CD1c-positive myeloid dendritic cell (primary cell): Measurements from ENCODE around the gene ROPN1.

Source experiments
- DNase-seq: peaks from one replicate; pipeline ENCODE4 v3.0.0-alpha.2; 2016; ENCODE audit errors: extremely low spot score

The ROPN1 gene

DNA sequence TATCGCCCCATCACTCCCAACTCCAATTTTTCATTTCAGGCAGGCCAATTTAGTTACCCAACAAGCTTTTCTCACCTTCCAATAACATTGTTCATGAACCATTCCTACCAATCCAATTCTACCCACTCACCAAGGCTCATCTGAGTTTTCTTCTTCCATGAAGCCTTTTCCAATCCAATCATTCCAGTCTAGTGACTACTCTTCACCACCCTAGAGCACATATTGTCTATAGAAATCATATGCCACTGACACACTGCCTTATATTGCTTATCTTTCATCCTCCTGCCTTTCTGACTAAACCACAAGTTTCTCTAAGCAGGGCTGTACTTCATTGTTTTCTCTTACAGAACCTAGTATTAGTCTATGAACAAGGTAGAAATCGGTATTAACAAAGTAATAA, 42.3 kb downstream of the ROPN1 start:
- no peak for DNase-seq

- DNase-seq, result no peak
Observed at GRCh38 chr3:123948449-123948848, 43.5 kb downstream of the ROPN1 start.

- DNase-seq, result no peak
Observed at GRCh38 chr3:123947482-123947881, 44.4 kb downstream of the ROPN1 start.

DNA sequence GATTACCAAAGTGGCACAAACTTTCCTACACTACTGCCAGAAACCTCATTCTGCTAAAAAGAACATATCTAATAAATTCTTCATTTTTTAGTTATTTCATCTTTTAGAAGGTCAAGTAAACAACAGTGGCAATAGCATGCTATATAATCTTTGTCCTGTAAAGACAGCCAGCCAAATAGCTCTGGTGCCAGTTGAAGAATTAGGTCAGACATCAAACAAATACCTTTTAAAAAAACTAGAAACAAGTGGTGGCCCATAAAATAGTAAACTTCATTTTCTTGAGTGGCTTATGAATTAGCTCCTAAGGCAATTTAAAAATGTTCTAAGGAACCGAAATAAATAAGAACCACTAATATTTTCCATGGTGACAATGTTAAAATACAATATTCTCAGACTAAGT, 50.4 kb downstream of the ROPN1 start:
- no peak for DNase-seq

GRCh38 chr3:123941121-123941520, 50.8 kb downstream of the ROPN1 start:
- DNase-seq, result no peak

GRCh38 chr3:123939706-123940105, 52.2 kb downstream of the ROPN1 start:
- DNase-seq, result no peak

DNA sequence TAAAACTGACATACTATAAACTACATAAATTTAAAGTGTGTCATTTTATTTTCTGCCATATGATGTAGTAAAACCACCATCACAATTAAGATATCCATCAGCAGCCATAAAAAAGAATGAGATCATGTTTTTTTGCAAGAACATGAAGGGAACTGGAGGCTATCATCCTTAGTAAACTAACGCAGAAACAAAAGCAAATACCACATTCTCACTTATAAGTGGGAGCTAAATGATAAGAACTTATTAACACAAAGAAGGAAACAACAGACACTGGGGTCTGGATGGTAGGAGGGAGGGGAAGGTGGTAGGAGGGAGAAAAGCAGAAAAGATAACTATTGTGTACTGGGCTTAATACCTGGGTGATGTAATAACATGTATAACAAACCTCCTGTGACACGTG, 55.5 kb downstream of the ROPN1 start:
- no peak for DNase-seq

GRCh38 chr3:123935830-123936229, 56.1 kb downstream of the ROPN1 start:
- no peak for DNase-seq

DNA sequence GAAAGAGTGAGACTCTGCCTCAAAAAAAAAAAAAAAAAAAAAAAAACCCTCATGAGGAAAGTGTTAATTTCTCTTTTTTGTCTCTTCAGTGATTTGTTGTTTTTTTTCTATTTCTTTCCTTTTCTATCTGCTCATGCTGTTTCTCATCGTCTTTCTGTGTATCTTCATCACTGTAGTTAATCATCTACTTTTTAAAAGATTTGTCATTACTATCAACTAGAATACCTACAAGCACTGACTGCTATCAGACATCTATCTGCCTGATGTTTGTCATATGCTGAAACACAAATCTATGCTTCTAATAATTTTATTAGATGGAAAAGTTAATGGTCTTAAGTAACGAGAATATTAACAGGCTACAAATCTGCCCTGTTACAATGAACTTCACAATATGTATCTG, 57.7 kb downstream of the ROPN1 start:
- no peak for DNase-seq

- no peak for DNase-seq
Observed at GRCh38 chr3:123930445-123930844, 61.5 kb downstream of the ROPN1 start.

- no peak for DNase-seq
Observed at GRCh38 chr3:123929325-123929724, 62.6 kb downstream of the ROPN1 start.

DNA sequence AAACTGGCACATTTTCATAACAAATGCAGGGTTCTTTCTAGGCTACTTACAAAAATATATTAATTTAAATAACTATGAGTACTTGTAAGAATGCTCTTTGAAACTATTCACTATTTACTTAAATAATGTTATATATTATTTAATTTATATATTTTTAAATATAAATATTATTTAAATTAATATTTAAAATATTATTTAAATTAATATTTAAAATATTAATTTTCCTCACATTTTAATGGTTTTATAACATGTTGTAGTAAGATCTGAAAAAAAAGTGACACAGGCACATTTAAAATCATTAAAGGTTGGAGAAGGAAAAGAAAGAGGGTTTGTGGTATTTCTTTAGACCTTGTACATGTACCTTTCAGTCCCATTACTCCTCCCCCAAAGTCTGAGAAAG, 65.5 kb downstream of the ROPN1 start:
- DNase-seq, result no peak

DNA sequence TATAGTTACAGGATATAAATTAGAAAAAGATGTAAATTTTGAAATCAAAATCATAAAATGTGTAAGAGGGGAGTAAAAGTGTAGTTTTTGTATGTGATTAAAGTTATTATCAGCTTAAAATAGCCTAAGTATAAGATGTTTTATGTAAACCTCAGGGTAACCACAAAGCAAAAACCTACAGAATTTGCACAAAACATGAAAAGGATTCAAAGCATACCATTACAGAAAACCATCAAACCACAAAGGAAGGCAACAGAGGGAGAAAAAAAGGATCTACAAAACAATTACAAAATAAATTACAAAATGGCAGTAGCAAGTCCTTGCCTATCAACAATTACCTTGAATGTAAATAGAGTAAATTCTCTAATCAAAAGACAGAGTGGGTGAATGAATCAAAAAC, 71.1 kb downstream of the ROPN1 start:
- no peak for DNase-seq

- no peak for DNase-seq
Observed at GRCh38 chr3:123920383-123920782, 71.5 kb downstream of the ROPN1 start.

GRCh38 chr3:123919353-123919752, 72.6 kb downstream of the ROPN1 start:
- no peak for DNase-seq
